SU-DHL-6 (cell line): ENCODE results near the gene MT1HL1.

Experiments
- CTCF ChIP-seq: fragments of 200-600 bp; sonication (generic); IDR thresholded peaks from one replicate; pipeline ENCODE4 v1.5.1; 2017; ENCODE audit warnings: antibody characterized with exemption, mild to moderate bottlenecking, low read length, moderate library complexity; ENCODE audit not compliant: insufficient read depth, poor library complexity, severe bottlenecking
- EZH2phosphoT487 ChIP-seq: fragments of 200-600 bp; sonication (generic), shearing (Covaris generic); conservative IDR thresholded peaks from 2 replicates; pipeline ENCODE4 v1.6.1; 2018; ENCODE audit warnings: mild to moderate bottlenecking, antibody characterized with exemption, low read length, moderate library complexity, mixed read lengths

GRCh38 chr1:237003516-237003915 is 725 bp downstream of the MT1HL1 start:
- TF ChIP-seq CTCF = no peak
- TF ChIP-seq EZH2phosphoT487 = no peak
